GM21528 (cell line): Measurements from ENCODE around the gene SECISBP2.

Source experiments
- ATAC-seq: cut with Tn5 transposase; IDR thresholded peaks from one replicate; pipeline ENCODE4 v1.9.1; 2021; ENCODE audit warnings: mild to moderate bottlenecking, moderate library complexity; ENCODE audit not compliant: unreplicated experiment, low FRiP score

SECISBP2 gene

GRCh38 chr9:89400403-89401116, 82.3 kb downstream of the SECISBP2 start:
- ATAC-seq = peak; percentile 80

GRCh38 chr9:89402695-89403427, 84.6 kb downstream of the SECISBP2 start:
- ATAC-seq = no peak

GRCh38 chr9:89404074-89404473, 85.8 kb downstream of the SECISBP2 start:
- no peak for ATAC-seq

- peak; percentile 47 for ATAC-seq
Measured at GRCh38 chr9:89405826-89406225, 87.5 kb downstream of the SECISBP2 start.

GRCh38 chr9:89407070-89407469, 88.8 kb downstream of the SECISBP2 start:
- no peak for ATAC-seq

DNA sequence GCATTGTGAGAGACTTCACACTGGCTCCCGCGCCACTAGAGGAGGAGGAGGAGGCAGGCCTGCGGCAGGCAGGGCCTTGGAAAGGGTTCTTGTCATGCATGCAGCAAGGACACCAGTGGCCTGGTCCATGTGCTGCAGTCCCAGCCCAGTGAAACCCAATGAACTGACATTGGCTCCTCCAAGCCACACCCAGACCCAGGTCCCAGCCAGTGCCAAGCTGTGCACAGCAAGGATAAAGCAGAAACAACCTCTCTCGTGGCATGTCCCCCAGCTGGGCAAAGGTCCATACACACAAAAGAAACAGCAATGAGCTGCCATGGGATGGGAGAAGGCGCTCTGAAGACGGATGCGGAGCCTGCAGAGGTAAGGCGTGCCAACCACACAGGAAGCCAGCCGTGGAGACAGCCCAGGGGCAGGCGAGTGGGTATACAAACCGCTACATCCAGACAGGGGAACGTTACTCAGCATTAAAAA, 90.4 kb downstream of the SECISBP2 start:
- no peak for ATAC-seq
